NCI-H748 (cell line): ENCODE measurements around the gene SLC17A4.

ENCODE experiments used
- DNase-seq: peaks from one replicate; lab custom pipeline; 2025; ENCODE audit not compliant: unreplicated experiment; lab: John Stamatoyannopoulos, UW

The SLC17A4 gene, protein sequence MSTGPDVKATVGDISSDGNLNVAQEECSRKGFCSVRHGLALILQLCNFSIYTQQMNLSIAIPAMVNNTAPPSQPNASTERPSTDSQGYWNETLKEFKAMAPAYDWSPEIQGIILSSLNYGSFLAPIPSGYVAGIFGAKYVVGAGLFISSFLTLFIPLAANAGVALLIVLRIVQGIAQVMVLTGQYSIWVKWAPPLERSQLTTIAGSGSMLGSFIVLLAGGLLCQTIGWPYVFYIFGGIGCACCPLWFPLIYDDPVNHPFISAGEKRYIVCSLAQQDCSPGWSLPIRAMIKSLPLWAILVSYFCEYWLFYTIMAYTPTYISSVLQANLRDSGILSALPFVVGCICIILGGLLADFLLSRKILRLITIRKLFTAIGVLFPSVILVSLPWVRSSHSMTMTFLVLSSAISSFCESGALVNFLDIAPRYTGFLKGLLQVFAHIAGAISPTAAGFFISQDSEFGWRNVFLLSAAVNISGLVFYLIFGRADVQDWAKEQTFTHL

DNA sequence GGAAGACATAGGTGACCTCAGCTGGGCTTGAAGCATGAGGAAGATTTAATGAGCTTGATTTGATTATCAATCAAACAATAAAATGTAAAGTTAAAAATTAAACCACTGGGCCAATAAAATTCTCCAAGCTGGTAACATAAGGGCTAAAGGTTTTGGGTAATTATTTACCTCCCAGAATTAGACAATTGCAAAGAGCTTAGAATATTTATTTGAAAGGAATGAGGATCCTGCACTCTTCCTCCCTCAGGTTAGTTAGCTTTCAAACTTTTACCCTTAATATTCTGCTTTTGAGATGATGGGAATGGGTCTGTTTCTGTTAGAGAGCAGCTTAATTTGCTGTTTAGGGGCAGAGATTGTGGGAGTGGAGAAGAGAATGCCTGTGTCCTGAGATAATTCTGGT, at the start of gene SLC17A4:
TSS of gene SLC17A4 (plus strand) at position 208 of the 400 bp plus-strand sequence. CDS start 7,221 bp downstream, outside the sequence.
- DNase-seq = no peak

DNA sequence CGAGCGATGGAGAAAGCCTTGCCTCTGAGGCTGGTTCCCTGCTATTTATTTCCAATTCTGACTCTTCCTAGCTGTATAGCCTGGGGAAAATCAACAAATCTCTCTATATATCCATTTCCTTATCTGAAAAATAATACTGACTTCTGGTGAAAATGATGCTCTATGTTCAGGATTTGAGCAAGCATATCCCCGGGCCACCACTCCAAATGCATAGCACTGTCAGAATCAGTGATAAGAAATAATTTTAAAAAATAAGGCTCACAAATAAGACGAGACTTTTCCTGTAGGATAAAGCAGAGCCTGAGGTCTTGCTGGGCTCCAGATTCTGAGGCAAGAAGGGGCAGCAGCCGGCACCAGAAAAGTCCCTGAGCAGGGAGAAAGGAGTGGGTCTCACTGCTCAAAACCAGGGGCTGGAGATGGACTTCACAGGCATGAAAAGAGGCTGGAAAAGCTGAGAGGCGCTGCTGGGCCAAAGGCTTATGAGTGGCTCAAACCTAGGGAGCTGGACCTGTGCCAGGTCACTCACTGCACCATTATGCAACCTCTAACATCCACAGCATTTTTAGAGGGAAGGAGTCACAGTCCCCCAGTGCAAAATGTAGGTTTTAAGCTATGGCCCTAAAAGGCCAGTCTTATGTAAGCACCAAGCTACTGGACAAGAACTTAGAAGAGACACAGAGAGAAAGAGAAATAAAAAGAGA, 48.1 kb upstream of the SLC17A4 start:
- DNase-seq = peak; percentile 68

DNA sequence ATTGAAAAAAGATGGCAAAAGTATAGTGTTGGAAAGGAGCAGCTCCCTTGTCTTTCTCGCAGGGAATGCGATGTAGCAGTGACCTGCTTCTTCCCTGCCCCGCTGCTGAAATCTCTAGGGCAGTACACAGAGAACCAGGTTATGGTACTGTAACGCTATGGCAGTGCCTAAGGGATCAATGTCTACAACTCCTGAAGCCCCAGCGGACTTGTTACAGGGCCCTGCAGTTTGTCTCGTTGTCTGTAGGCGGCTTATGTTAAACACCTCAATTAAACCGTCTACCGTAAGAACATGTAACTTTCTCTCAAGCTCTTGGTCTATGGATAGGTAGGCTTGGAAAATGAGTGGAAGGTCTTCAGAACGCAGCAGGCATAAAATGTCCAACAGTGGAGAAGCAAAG, 44.8 kb upstream of the SLC17A4 start:
- no peak for DNase-seq

DNA sequence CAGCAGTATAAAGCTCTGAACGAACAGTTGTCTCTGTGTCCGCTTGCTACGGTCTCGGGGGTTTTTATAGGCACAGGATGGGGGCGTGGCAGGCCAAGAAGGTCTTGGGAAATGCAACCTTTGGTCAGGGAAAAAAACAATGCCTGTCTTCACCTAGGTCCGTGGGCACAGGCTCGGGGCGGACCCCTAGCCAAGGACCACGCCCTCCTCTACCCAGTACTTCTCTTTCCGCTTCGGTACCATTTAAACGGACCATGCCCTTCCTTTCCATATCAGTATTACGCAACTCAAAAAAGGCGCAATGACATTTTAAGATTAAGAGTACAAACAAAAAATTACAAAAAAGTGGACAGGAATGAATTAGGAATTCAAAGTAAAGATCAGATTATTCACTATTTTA, 44.3 kb upstream of the SLC17A4 start:
- DNase-seq = no peak

DNA sequence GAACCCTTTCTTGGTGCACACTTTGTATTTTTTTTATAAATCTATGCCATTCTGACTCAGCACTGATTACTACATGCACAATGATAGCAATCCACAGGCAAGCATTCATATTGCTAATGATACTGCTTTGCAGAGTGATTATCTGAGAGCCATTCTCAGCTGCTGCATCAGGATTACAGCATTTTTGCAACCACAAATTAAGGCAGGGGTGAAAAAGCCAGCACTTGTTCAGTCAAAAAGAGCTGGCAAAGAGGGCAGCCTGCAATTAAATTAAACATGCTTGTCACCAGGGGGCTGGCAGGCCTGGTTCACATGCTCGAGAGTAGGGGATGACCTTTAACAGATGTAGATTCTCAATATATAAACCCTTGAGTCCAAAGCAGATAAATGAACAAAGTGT, 40.7 kb upstream of the SLC17A4 start:
- peak; percentile 94 for DNase-seq

DNA sequence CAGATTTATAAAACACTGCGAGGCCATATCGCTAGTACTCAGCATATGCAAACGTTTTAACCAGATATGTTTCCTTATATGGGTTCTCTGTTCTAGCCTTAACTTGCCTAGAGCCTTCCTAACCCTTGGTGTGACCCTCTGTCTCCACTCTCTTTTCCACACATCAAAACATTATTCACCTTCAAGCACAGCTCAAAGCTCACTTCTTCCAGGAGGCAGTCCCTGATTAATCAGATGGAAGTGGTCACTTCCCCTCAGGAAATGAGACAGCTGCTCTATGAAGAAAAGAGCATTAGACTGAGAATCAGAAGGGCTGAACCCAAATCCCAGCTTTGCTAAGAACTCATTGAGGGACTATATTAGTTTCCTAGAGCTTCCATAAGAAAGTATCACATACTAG, 39.8 kb upstream of the SLC17A4 start:
- peak; percentile 48 for DNase-seq

DNA sequence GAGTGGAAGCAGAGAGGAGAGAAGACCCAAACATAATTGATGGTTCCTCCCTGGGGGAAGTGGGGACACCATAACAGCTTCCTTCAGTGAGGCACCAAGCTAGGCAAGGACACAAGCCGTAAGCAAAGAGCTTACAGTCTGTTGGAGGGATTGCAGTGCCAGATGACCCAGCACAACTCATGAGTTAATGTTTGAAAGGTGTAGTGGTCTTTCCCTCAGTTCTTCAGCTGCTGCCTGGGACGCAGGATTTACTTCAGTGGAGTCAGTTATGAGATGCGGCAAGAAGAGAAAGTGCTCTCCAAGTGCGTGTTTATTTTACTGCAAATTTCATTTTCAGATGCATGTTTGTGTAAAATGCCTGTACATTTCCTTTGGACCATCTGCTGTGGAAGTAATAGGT, 38.7 kb upstream of the SLC17A4 start:
- DNase-seq = no peak

DNA sequence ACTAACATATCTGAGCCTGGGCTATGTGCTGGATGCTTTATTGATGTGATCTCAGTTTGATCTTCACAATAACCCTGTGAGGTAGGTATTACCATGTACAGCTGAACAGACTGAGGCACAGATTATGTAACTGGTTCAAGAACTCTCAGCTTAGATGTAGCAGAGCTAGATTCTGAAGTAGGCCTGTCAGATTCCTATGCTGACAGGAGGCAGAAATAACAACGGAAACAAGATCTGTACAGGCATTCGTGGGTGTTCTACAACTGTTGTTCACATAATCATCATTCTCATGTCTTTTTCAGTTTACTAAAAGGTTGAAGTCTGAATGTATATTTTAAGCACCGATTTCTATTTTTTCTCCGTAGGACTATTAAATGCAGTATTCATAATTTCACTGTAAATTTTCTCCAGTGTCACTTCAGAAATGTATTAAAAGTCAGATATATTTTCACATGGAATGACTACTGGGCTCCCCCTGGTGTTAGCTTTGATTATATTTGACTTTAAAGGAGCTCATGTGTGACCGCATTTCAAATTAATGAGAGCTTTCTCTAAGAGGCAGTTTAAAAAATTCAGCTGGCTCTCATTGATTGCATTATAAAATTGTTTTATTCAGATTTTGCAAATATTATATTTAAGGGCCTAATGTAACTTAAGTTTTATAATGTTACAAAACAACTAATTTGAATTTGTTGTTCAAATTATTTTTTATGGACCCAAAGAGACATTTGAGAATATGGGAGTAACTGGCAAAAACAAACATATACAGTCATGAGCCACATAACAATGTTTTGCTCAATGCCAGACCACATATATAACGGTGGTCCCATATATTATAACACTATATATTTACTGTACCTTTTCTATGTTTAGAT, 36.4 kb upstream of the SLC17A4 start:
- DNase-seq = peak; percentile 78

DNA sequence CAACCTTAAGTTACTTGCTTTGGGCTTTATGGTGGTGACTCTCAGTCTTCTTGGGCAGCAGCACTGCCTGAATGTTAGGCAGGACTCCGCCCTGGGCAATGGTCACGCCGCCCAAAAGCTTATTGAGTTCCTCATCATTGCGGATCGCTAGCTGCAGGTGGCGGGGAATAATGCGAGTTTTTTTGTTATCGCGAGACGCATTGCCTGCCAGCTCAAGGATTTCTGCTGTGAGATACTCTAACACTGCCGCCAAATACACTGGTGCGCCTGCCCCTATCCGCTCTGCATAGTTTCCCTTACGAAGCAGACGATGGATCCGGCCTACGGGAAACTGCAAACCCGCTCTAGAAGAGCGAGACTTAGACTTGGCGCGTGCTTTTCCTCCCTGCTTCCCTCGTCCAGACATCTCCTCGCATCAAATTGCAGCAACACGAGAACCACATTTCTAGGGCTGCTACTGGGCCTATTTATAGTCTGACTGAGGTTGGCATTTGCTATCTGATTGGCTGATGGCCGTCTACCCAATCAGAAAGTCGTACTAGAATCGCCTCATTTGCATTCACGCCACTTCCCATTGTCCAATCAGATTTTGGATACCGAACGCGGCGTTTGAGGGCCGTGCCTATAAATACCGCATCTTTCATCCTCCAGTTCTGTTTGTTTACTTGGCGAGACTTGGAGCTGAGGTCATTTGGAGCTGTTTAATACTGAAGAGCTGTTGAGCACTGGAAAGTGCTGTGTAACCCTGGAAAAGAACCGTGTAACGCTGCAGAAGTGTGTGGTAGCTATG, 28.2 kb upstream of the SLC17A4 start:
- DNase-seq = no peak

DNA sequence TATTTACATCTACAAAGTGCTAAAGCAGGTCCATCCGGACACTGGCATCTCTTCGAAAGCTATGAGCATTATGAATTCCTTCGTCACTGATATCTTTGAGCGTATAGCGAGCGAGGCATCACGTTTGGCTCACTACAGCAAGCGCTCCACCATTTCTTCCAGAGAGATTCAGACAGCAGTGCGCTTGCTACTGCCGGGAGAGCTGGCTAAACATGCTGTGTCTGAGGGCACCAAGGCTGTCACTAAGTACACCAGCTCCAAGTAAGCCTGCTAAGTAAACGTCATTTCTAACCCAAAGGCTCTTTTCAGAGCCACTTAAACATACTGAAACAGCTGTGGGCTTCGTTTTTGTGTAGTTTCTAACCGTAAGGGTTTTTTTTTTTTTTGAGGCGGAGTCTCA, 27.5 kb upstream of the SLC17A4 start:
- DNase-seq = no peak

DNA sequence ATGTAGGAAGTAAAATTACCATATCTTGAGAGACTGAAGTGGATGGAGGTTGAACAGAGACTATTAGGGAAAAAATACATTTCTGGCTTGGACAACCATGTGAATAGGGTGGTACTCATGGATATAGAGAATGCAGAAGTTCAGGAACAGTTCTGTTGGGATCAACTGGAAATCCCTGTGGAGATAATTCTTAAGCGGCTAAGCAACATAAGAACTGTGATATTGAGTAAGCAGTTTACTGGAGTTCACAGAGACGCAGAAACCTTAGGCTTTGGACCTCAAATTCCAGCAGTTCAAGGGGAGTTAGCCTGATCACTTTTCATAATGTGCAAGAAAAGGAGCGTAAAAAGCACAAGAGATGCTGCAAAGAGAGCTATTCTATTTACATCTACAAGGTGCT, 23.6 kb upstream of the SLC17A4 start:
- DNase-seq = no peak

DNA sequence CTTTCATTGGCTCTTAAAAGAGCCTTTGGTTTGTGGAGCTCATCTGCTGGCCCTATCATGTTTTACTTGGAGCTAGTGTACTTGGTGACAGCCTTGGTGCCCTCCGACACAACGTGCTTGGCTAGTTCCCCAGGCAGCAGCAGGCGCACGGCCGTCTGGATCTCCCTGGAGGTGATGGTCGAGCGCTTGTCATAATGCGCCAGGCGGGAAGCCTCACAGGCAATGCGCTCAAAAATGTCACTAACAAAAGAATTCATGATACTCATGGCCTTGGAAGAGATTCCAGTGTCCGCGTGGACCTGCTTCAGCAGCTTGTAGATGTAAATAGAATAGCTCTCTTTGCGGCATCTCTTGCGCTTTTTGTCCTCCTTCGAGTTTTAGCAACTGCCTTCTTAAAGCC, 22.8 kb upstream of the SLC17A4 start:
- DNase-seq = no peak

DNA sequence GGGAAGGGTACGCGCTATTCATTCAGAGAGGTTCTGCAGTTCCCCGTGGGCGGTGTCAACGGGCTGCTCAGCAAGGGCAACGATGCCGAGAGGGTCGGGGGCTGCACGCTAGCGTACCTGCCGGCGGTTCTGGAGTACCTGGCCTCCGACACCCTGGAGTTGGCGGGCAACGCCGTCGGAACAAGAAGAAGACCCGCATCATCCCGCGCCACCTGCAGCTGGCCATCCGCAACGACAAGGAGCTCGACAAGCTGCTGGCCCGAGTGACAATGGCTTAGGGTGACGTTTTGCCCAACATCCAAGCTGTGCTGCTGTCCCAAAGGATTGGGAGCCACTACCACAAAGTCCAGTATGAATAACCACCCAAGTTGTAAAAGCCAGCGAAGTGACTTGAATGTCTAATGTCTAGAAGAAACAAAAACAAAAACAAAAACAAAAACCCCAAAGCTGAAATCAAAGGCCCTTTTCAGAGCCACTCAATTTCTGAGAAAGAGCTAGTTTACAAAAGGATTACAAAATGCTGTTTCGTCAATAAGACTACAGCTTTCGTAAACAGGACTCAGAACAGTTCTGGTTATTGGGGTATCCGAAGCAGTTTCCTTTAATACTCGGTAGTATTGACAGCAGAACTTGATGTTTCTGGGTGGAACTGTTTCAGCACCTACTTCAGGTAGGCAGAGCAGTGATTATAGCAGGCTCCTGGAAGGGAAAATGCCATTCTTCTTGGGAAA, 21.9 kb upstream of the SLC17A4 start:
- DNase-seq = no peak

DNA sequence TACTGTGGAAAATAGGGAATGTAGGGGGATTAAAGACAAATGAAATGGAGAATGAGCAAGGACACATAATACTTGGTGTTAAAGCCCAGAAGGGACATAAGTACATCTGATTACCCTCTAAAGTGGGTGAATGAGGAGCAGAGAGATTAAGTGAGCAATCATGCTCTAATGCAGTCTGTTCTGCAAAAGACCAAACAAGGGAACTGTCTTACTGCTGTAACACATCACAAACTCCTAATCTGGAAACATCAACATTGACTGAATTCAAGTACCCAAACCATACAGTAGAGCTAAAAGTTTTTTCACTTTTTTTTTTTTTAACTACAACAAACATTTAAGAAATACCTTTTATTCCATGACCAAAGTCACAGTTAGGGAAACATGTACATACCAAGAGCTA, 19.3 kb upstream of the SLC17A4 start:
- peak; percentile 52 for DNase-seq

DNA sequence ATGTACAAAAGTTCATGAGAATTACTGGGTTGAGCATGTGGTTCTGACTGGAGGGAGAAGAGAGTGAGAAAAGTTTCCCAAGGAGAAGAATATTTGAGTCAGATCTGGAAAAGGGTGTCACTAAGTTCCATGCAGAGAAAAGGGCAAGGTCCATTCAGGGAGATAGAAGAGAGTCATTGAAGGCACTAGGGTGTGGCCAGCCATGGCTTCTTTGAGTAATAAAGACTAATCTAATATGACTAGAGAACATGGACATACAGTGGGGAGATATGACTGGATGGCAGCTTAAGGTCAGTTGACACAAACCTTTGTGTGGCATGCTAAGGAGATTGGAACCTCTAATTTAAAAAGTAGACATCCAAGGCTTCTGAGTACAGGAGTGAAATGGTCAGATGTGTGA, 10.7 kb upstream of the SLC17A4 start:
- DNase-seq = no peak

DNA sequence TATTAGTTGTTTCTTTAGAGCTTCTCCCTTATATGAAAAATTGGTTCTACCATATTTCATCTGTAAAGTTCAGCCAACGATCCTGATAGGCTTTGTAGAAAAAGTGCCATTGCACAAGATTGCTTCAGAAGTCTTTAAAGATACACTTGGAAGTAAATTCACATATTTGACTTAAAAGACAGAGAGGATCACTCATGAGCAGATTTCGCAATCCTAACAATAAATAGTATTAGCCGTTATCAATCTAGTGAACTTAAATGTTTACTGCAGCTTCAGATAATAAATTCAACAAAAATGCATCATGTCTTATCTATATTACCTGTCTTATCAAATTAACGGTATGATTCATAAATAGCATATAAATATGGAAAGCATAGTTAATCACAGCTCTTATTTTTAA, 8.7 kb upstream of the SLC17A4 start:
- no peak for DNase-seq

DNA sequence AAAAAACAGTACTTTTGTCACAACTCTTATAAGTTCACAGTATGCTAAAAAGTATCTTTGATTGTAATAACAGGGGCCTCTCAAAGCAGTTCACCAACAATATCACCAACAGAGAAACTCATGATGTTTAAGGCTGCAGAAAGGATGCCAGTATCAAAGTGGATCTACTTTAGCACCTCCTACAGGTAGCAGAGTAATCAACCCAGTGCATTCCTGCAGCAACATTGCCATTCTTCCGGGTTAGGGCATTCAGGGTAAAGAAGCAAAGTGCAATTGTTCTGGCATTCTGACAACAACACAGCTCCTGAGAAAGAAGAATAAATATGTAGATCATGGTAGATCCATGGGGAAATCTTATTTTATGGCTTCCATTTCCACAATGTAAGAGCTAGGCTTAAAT, 7.6 kb upstream of the SLC17A4 start:
- no peak for DNase-seq

DNA sequence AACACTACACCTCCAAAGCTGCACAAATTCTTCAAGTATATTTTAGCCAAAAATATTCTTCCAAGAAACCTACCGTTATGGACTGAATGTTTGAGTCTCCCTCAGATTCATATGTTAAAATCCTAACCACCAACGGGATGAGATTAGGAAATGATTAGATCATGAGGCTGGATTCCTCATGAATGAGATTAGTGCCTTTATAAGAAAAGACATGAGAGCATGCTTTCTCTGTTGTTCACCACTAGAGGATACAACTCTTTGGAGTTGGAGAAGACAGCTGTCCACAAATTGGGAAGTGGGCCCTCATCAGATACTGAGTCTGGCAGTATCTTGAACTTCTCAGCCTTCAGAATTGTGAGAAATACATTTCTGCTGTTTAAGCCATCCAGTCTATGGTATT, 7.1 kb upstream of the SLC17A4 start:
- DNase-seq = no peak

DNA sequence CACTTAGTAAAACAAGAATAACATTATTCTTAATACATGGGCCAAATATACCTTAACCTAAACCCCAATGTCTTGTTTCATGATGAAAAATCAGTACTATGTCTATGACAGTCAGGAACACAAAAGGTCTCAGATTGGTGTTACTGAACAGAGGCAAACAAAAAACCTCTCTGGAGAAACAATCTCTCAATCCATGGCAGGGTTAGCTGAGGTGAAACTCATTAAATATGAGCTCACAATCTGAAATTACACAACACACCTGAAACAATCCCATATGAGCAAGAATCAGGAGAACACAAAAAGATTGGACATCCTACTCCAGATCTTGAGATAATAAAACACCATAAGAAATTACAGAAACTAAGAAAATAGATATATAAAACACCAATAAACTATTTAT, 6.5 kb upstream of the SLC17A4 start:
- DNase-seq = no peak
